GM12878 (cell line): Measurements from ENCODE around the gene OLFM2.

Experiments used
- CTCF ChIP-seq, 3 experiments: IDR thresholded peaks in 2 of 3; conservative IDR thresholded peaks in 1 of 3; 2 replicates each; pipeline ENCODE4 v1.5.1; 2011; ENCODE audit warnings: low read depth in 3 of 3, low read length in 3 of 3, mild to moderate bottlenecking in 3 of 3, control low read depth in 2 of 3, moderate library complexity in 2 of 3, inconsistent platforms in 1 of 3, mixed read lengths in 1 of 3; ENCODE audit not compliant: control insufficient read depth in 2 of 3, insufficient read depth in 1 of 3; ENCODE audit errors: extremely low read depth in 1 of 3
- ZSCAN29 ChIP-seq: fragments of 450-650 bp; IDR thresholded peaks from 2 replicates; pipeline ENCODE4 v1.6.1; 2017; ENCODE audit warnings: mild to moderate bottlenecking, moderate library complexity

DNA sequence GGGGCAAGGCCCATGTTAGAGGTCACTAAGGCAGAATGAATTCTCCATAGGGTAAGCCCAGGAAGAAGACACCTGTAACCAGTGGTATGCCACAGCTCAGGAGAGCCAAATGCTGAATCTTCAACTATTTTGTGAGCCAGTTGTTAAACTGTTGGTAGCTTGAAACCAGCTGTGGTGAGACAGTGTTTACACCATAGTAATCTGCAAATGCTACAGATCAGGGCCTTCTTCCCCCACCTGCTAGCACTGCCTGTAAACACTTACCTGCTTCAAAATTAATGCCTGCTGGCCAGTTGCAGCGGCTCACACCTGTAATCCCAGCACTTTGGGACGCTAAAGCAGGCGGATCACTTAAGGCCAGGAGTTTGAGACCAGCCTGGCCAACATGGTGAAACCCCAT lies 129.5 kb downstream of the OLFM2 start:
- TF ChIP-seq CTCF (IDR thresholded peaks at IDR 0.05 in 2 of 3, conservative IDR thresholded peaks at IDR 0.05 in 1 of 3; ENCODE audit: control insufficient read depth in 2 of 3, extremely low read depth in 1 of 3, insufficient read depth in 1 of 3, low read depth in 3 of 3, low read length in 3 of 3) (no peak), ZSCAN29 (no peak)
